Measurements from ENCODE around the gene MED31. TPM values are rescaled to one million over a fixed set of nuclear protein-coding genes. Genes with fewer than 3 reads are reported as not detected.

The MED31 gene
- total RNA-seq, 4 donors from 2014 or later: 5.5 to 9.9 (median 8.2) TPM

GRCh38 chr17:6684460-6684783, 33.0 kb upstream of the MED31 start:
- DNase-seq (ENCODE audit: low spot score) (no peak), ATAC-seq (ENCODE audit: low FRiP score) (no peak)
- TF ChIP-seq, protein P1, sequence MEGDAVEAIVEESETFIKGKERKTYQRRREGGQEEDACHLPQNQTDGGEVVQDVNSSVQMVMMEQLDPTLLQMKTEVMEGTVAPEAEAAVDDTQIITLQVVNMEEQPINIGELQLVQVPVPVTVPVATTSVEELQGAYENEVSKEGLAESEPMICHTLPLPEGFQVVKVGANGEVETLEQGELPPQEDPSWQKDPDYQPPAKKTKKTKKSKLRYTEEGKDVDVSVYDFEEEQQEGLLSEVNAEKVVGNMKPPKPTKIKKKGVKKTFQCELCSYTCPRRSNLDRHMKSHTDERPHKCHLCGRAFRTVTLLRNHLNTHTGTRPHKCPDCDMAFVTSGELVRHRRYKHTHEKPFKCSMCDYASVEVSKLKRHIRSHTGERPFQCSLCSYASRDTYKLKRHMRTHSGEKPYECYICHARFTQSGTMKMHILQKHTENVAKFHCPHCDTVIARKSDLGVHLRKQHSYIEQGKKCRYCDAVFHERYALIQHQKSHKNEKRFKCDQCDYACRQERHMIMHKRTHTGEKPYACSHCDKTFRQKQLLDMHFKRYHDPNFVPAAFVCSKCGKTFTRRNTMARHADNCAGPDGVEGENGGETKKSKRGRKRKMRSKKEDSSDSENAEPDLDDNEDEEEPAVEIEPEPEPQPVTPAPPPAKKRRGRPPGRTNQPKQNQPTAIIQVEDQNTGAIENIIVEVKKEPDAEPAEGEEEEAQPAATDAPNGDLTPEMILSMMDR (IDR thresholded peaks at IDR 0.05): no peak

- TF ChIP-seq, protein P1 (IDR thresholded peaks at IDR 0.05): no peak
- no peak for DNase-seq (ENCODE audit: low spot score)
- ATAC-seq (ENCODE audit: low FRiP score): no peak
These were observed 32.5 kb upstream of the MED31 start for GRCh38 chr17:6683730-6684459.

DNA sequence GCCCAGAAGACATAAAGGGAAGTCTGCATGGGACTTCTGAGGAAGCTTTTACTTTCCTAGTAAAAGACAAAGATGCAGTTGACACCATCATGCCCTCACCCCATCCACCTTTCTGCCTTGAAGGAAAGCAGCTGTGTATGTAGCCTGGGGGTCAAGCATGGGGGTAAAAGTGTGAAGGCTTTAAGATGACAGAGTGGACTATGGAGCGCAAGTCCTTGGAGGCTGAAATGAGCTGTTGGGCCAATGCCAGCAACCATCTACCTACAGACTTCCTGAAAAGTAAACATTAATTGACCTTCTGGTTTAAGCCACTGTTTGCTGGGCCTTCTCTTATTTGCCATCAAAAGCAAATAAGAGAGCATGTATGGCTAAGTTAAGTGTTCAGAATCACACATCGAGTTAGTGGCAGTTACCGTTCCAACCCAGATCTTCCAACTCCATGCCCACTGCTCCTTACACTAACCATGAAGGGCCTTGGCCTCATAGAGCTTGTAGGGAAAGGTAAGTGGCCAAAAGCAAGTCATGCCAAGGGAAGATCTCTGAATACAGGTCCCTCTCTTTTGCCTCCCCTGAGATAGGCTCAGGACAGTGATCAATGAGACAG, 31.8 kb upstream of the MED31 start:
- no peak for DNase-seq (ENCODE audit: low spot score)
- TF ChIP-seq, protein P1 (IDR thresholded peaks at IDR 0.05): no peak
- ATAC-seq (ENCODE audit: low FRiP score): no peak

- DNase-seq (ENCODE audit: low spot score): no peak
These were observed 30.9 kb upstream of the MED31 start for GRCh38 chr17:6682339-6682738.

DNA sequence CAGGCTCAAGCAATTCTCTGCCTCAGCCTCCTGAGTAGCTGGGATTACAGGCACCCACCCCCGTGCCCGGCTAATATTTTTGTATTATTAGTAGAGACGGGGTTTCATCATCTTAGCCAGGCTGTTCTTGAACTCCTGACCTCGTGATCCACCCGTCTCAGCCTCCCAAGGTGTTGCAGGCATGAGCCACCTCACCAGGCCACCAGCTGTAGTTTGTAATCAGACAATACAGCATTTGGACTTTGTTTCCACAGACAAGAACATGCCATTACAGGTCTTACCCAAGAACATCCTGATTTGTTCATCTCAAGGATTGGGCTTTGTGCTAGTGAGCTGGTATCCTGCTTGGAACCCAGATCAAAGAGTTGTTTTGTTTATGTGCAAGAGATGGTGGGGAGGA, 30.3 kb upstream of the MED31 start:
- TF ChIP-seq, protein P1 (IDR thresholded peaks at IDR 0.05): no peak
- DNase-seq (ENCODE audit: low spot score) (no peak), ATAC-seq (ENCODE audit: low FRiP score) (no peak)

More at GRCh38 chr17:6682339-6682738, 30.9 kb upstream of the MED31 start:
- no peak for ATAC-seq (ENCODE audit: low FRiP score)
- TF ChIP-seq, protein P1 (IDR thresholded peaks at IDR 0.05): no peak

DNA sequence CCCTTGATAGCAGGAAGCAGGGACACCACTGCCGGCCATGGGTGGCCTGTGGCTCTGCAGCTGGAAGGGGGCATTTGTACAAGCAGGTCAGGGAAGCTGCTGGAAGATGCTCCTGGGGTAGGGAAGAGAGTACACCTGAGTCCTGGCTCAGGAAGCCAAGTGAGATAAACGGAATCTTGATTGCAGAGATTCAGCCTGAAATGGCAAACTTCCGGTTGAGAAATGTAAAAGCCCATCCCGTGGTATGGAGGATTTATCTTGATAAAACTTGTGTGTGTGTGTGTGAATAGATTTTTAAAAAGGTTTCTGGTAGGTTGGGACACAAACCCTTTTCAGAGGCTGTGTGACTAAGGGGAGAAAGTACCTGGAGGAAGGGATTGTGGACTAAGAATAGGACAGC, 29.8 kb upstream of the MED31 start:
- ATAC-seq (ENCODE audit: low FRiP score) (no peak), DNase-seq (ENCODE audit: low spot score) (no peak)
- TF ChIP-seq, protein P1 (IDR thresholded peaks at IDR 0.05): no peak

DNA sequence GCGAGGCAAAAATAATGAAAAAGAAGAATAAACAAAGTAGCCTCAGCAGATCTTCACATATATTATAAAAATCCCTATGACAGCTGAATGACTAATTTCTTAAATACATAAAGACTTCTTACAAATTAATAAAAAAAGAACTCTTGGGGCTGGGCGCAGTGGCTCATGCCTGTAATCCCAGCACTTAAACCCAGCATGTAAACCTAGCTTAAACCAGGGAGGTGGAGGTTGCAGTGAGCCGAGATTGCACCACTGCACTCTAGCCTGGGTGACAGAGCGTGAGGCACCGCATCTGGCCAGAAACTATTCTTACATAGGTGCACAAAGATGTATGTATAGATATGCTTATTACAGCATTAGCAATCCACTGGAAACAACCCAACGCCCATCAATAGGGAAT, 27.8 kb upstream of the MED31 start:
- TF ChIP-seq, protein P1 (IDR thresholded peaks at IDR 0.05): no peak
- ATAC-seq (ENCODE audit: low FRiP score) (no peak), DNase-seq (ENCODE audit: low spot score) (no peak)
